ENCODE measurements around the gene SPRR2F.

GRCh38 chr1:153095764-153096163 lies 17.6 kb downstream of the SPRR2F start:
- TF ChIP-seq CTCF (IDR thresholded peaks at IDR 0.05; ENCODE audit: insufficient read depth, low read depth, low read length) (no peak), EZH2 (IDR thresholded peaks at IDR 0.05; ENCODE audit: insufficient read depth, low read length) (no peak)

Data from astrocyte (in vitro differentiated cells and primary cell).